GM23248 (cell line): Measurements from ENCODE around the gene TRIM54. TPM values are rescaled to one million over a fixed set of nuclear protein-coding genes. Genes with fewer than 3 reads are reported as not detected.
"Not testable (repeated sequence)": the region's sequence is repeated elsewhere in the genome, so short reads cannot be mapped to it uniquely, and the experiment has no call there.

ENCODE experiments used
- DNase-seq: peaks from one replicate; pipeline ENCODE4 v3.0.0-alpha.2; 2015
- H2AFZ ChIP-seq: fragments of 200-600 bp; sonication (generic); 2 replicates; pipeline ENCODE4 v1.6.1; 2016; ENCODE audit warnings: antibody characterized with exemption
- H3F3A ChIP-seq: fragments of 200-600 bp; sonication (generic); 2 replicates; pipeline ENCODE4 v1.6.1; 2016; ENCODE audit warnings: mild to moderate bottlenecking, antibody characterized with exemption, mixed run types; ENCODE audit not compliant: insufficient read depth
- H3K27ac ChIP-seq: fragments of 200-600 bp; sonication (generic); 2 replicates; pipeline ENCODE4 v1.5.1; 2016; ENCODE audit warnings: mild to moderate bottlenecking
- H3K27me3 ChIP-seq: fragments of 200-600 bp; sonication (generic); replicated peaks from 2 replicates; pipeline ENCODE4 v1.6.1; 2016; ENCODE audit warnings: mild to moderate bottlenecking; ENCODE audit not compliant: insufficient read depth
- H3K36me3 ChIP-seq: fragments of 200-600 bp; sonication (generic); 2 replicates; pipeline ENCODE4 v1.6.1; 2016; ENCODE audit warnings: low read depth, mild to moderate bottlenecking
- H3K4me1 ChIP-seq: fragments of 200-600 bp; sonication (generic); 2 replicates; pipeline ENCODE4 v1.6.1; 2016; ENCODE audit warnings: mild to moderate bottlenecking; ENCODE audit not compliant: insufficient read depth
- H3K4me2 ChIP-seq: fragments of 200-600 bp; sonication (generic); one replicate; pipeline ENCODE4 v1.6.1; 2016; ENCODE audit warnings: mild to moderate bottlenecking; ENCODE audit not compliant: unreplicated experiment
- H3K4me3 ChIP-seq: fragments of 200-600 bp; sonication (generic); 2 replicates; pipeline ENCODE4 v1.5.1; 2016; ENCODE audit warnings: mild to moderate bottlenecking
- H3K79me2 ChIP-seq: fragments of 200-600 bp; sonication (generic); 2 replicates; pipeline ENCODE4 v1.6.1; 2016; ENCODE audit warnings: mild to moderate bottlenecking; ENCODE audit not compliant: insufficient read depth
- H3K9ac ChIP-seq: fragments of 200-600 bp; sonication (generic); 2 replicates; pipeline ENCODE4 v1.6.1; 2016; ENCODE audit warnings: mild to moderate bottlenecking
- H3K9me2 ChIP-seq: fragments of 200-600 bp; sonication (generic); 2 replicates; pipeline ENCODE4 v1.6.1; 2016; ENCODE audit warnings: mixed run types, mild to moderate bottlenecking, moderate library complexity; ENCODE audit not compliant: insufficient read depth
- H3K9me3 ChIP-seq: fragments of 200-600 bp; sonication (generic); one replicate; pipeline ENCODE4 v1.6.1; 2017; ENCODE audit warnings: low read depth
- H4K20me1 ChIP-seq: fragments of 200-600 bp; sonication (generic); 2 replicates; pipeline ENCODE4 v1.6.0; 2016; ENCODE audit not compliant: insufficient read depth
- EZH2 ChIP-seq: fragments of 200-600 bp; sonication (generic); IDR thresholded peaks from 2 replicates; pipeline ENCODE4 v1.6.1; 2018; ENCODE audit warnings: antibody characterized with exemption, mild to moderate bottlenecking; ENCODE audit not compliant: insufficient read depth, poor library complexity, severe bottlenecking
- EZH2phosphoT487 ChIP-seq: fragments of 200-600 bp; sonication (generic); IDR thresholded peaks from 2 replicates; pipeline ENCODE4 v1.6.1; 2018; ENCODE audit warnings: antibody characterized with exemption, moderate library complexity, mild to moderate bottlenecking, low read depth; ENCODE audit not compliant: insufficient read depth
- WGBS, 2 experiments: methylation state at CpG; one replicate each; pipeline ENCODE4 v1.1.6; 2015 to 2017; ENCODE audit warnings: low lambda C conversion rate in 2 of 2, low coverage in 1 of 2; ENCODE audit errors: missing lambda C conversion rate in 2 of 2; 5-methylcytosine and 5-hydroxymethylcytosine counted together
- in situ Hi-C: fragments of 300-500 bp; cut with MboI; formaldehyde crosslinking; loops from 2 replicates; pipeline ENCODE4 v1.15.0; 2020
- polyA plus RNA-seq: library from polyadenylated mRNA; unstranded; fragments of >200 nt; fragmentation: Nextera tagmentation; extraction: Ambion mirVana; gene quantifications from 2 replicates; pipeline ENCODE4 v1.2.1, GENCODE V29; 2016
- total RNA-seq: library from RNA; depleted of rRNA; stranded (reverse); fragments of >200 nt; shearing (Covaris generic); gene quantifications from 2 replicates; pipeline ENCODE4 v1.2.3, GENCODE V29; 2014

The TRIM54 gene
- total and polyA plus RNA-seq, 2 experiments from 2014 or later: not detected

- Histone ChIP-seq H3K27ac (no peak overlapping the region), H3K4me3 (no peak overlapping the region), H3F3A (no peaks in the 10 kb centered on the region), H3K79me2 (peaks cover 3% of the 10 kb centered on the region), H3K4me2 (no peak overlapping the region), H3K9ac (no peak overlapping the region), H3K9me2 (no peaks in the 10 kb centered on the region), H3K9me3 (no peaks in the 10 kb centered on the region), H3K4me1 (no peaks in the 10 kb centered on the region), H3K27me3 (no peaks in the 10 kb centered on the region), H2AFZ (no peak overlapping the region), H3K36me3 (no peaks in the 10 kb centered on the region; the same call in 1 of the 2 replicates), H4K20me1 (no peaks in the 10 kb centered on the region)
- DNase-seq: no peak
- in situ Hi-C loops: no loop called here
- no peak for TF ChIP-seq EZH2phosphoT487
- TF ChIP-seq EZH2: no peak
- 90 to 93% methylated on average over 8 of the region's 8 CpGs for WGBS, 2 experiments
Observed at GRCh38 chr2:27313882-27314645, 31.8 kb downstream of the TRIM54 start.

- no peaks in the 10 kb centered on the region for H3K36me3 ChIP-seq
- H3K9ac ChIP-seq: no peak overlapping the region
- no peak for DNase-seq
- H3K4me3 ChIP-seq: no peak overlapping the region
- no peaks in the 10 kb centered on the region for H3F3A ChIP-seq
- no peak overlapping the region for H3K27ac ChIP-seq
- peaks cover 10% of the 10 kb centered on the region for H3K79me2 ChIP-seq
- no peaks in the 10 kb centered on the region for H3K27me3 ChIP-seq
- no peaks in the 10 kb centered on the region for H4K20me1 ChIP-seq
- no peak overlapping the region for H2AFZ ChIP-seq
- no peak overlapping the region for H3K4me2 ChIP-seq
- H3K9me2 ChIP-seq: no peaks in the 10 kb centered on the region
- TF ChIP-seq EZH2: no peak
- TF ChIP-seq EZH2phosphoT487: no peak
- H3K4me1 ChIP-seq: no peaks in the 10 kb centered on the region
- H3K9me3 ChIP-seq: no peaks in the 10 kb centered on the region
- in situ Hi-C loops: no loop called here
- 85% methylated on average over 9 of the region's 9 CpGs for WGBS, 2 experiments
Observed at GRCh38 chr2:27314709-27315108, 32.5 kb downstream of the TRIM54 start.

- in situ Hi-C loops: no loop called here
- no peaks in the 10 kb centered on the region for H3F3A ChIP-seq
- no peak overlapping the region for H3K9ac ChIP-seq
- H3K27me3 ChIP-seq: no peaks in the 10 kb centered on the region
- H3K4me2 ChIP-seq: no peak overlapping the region
- H3K27ac ChIP-seq: no peak overlapping the region
- no peaks in the 10 kb centered on the region for H4K20me1 ChIP-seq
- H3K9me2 ChIP-seq: no peaks in the 10 kb centered on the region
- no peaks in the 10 kb centered on the region for H3K9me3 ChIP-seq
- no peak for DNase-seq
- H3K79me2 ChIP-seq: peaks cover 13% of the 10 kb centered on the region
- H3K4me3 ChIP-seq: no peak overlapping the region
- H3K36me3 ChIP-seq: no peaks in the 10 kb centered on the region
- 73 to 74% methylated on average over 8 of the region's 8 CpGs for WGBS, 2 experiments
- no peak overlapping the region for H2AFZ ChIP-seq
- TF ChIP-seq EZH2phosphoT487: no peak
- no peak for TF ChIP-seq EZH2
- no peaks in the 10 kb centered on the region for H3K4me1 ChIP-seq
Observed at GRCh38 chr2:27315122-27315521, 32.9 kb downstream of the TRIM54 start.

GRCh38 chr2:27316655-27317412, 34.6 kb downstream of the TRIM54 start:
- H3K9ac ChIP-seq: no peak overlapping the region
- no peaks in the 10 kb centered on the region for H3K9me2 ChIP-seq
- TF ChIP-seq EZH2phosphoT487 (no peak), EZH2 (no peak)
- no peaks in the 10 kb centered on the region for H3K9me3 ChIP-seq
- in situ Hi-C loops: no loop called here
- H3F3A ChIP-seq: peaks cover 13% of the 10 kb centered on the region
- no peaks in the 10 kb centered on the region for H3K27me3 ChIP-seq
- DNase-seq: no peak
- 81 to 82% methylated on average over 10 to 12 of the region's 12 CpGs for WGBS, 2 experiments
- H3K4me2 ChIP-seq: no peak overlapping the region
- no peak overlapping the region for H2AFZ ChIP-seq
- peaks cover 18% of the 10 kb centered on the region for H3K79me2 ChIP-seq
- H3K4me1 ChIP-seq: peaks cover 13% of the 10 kb centered on the region
- no peak overlapping the region for H3K4me3 ChIP-seq
- H4K20me1 ChIP-seq: no peaks in the 10 kb centered on the region
- no peak overlapping the region for H3K27ac ChIP-seq
- H3K36me3 ChIP-seq: no peaks in the 10 kb centered on the region

GRCh38 chr2:27319839-27320238, 37.6 kb downstream of the TRIM54 start:
- H3K4me3 ChIP-seq, H4K20me1 ChIP-seq, H3K9me2 ChIP-seq, H3K9ac ChIP-seq, in situ Hi-C loops, H2AFZ ChIP-seq, H3K9me3 ChIP-seq, H3K36me3 ChIP-seq, H3K4me2 ChIP-seq, DNase-seq, H3K27me3 ChIP-seq, H3K27ac ChIP-seq: not testable (repeated sequence)
- peaks cover 30% of the 10 kb centered on the region for H3F3A ChIP-seq
- H3K4me1 ChIP-seq: peaks cover 23% of the 10 kb centered on the region
- WGBS, 2 experiments: 95 to 96% methylated on average over 12 to 15 of the region's 15 CpGs
- peaks cover 28% of the 10 kb centered on the region for H3K79me2 ChIP-seq
